ENCODE measurements around the gene CTBP2. TPM values are rescaled to one million over a fixed set of nuclear protein-coding genes. Genes with fewer than 3 reads are reported as not detected.

CTBP2 gene
- total RNA-seq, 1 donor from 2014 or later = 58.2 TPM

DNA sequence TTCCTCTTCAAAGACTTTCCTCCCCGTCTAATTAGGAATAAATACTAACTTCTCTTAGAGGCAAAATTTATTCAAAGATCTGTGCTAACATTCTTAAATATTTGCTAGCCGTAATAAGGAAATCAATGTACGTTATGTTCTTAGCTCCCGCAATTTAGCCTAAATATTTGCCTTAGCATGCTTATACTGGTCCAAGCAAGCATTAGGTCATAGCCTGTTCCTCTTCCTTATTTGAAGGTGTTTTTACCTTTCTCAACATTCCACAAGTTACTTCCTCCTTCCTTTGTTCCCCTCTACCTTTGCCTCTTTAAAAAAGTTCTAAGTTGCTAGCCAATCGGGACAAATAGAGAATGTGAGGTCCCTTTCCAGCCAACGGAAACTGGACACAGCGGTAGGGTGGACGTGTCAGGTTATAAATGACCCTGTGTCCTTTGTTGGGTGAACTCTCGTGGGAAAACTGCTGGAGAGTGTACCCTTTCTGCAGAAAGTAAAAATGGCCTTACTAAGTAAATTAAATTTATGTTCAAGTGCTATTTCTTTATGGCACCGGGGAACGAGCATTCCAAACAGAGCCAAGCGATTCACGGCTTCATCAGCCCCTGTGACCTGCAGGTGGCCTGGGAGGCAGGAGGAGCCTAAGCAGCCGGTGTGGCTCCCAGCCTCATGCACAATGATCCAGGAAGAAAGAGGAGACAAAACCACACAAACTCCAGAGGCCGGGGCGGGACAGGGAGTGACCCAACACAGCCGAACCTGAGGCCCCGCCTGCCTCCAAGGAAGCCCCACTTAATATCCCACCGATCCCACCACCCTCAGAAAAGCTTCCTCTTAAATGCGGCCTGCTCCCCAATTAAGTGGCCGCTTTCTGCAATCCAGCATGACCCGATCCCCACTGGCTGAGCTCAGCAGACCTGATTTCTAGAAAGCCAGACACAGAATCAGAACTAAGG lies 151.4 kb downstream of the CTBP2 start:
- DNase-seq = no peak

- DNase-seq = no peak
Observed at GRCh38 chr10:125007436-125007835, 152.9 kb downstream of the CTBP2 start.

GRCh38 chr10:125006921-125007426 lies 153.4 kb downstream of the CTBP2 start:
- peak; percentile 81 for DNase-seq

GRCh38 chr10:125006188-125006680 lies 154.1 kb downstream of the CTBP2 start:
- DNase-seq = no peak

GRCh38 chr10:125005312-125006187 lies 154.8 kb downstream of the CTBP2 start:
- DNase-seq = no peak

DNA sequence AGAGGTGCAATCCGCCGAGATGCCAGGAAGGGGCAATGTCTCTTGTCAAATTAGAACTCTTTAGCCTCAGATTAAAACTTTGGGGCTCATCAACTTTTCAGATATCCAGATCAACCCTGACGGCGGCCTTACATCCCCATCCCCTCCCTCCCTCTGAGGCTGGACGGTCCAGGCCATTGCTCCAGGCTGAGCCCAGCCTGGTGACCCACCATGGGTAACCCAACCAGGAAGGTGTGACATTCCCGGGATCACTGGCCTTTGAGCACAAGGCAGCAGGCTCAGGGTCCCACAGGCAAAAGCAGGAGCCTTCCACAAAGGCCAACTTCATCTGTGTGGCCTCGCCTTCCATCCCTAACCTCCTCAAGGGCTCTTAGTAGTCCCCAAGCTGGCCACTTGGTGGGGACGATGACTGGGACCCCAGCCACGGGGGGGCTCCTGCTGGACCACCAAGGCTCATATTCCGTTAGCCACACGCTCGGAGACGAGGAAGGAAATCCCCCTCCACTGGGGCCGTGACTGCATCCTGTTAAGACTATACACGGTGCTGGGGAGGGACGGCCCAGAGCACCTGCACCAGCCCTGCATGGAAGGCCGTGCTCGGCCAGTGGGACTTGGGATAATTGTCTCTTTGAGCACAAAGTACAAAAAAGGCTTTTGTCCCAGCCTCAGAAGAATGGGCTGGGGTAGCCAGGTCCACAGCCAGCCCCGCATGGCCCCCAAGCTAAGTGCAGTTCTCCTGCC lies 155.6 kb downstream of the CTBP2 start:
- DNase-seq = no peak

DNA sequence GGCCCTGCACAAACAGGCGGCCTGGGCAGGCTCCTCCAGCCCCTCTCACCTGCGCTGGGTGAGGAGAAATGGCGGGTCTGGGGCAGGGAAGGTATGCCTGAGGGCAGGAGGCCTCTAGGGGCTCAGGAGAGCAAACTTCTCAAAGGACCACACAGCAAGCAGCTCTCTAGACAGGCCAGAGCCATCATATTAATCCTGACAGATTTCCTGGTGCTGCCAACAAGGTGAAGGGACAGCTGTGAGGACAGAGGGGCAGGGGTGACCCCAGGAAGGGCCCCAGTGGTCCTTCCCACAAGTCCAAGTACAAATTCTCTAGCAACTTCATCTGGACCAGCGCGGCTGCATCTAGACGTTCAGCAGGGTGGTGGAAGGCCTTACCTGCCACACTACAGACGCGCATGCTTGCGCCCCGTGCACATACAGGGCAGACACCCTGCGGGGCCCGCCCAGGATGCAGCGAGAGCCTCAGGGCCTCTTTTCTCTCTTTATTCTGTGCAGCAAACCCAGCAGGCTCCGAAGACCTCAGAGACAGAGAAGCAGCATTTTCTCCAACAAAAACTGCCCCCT lies 156.4 kb downstream of the CTBP2 start:
- DNase-seq = no peak

DNA sequence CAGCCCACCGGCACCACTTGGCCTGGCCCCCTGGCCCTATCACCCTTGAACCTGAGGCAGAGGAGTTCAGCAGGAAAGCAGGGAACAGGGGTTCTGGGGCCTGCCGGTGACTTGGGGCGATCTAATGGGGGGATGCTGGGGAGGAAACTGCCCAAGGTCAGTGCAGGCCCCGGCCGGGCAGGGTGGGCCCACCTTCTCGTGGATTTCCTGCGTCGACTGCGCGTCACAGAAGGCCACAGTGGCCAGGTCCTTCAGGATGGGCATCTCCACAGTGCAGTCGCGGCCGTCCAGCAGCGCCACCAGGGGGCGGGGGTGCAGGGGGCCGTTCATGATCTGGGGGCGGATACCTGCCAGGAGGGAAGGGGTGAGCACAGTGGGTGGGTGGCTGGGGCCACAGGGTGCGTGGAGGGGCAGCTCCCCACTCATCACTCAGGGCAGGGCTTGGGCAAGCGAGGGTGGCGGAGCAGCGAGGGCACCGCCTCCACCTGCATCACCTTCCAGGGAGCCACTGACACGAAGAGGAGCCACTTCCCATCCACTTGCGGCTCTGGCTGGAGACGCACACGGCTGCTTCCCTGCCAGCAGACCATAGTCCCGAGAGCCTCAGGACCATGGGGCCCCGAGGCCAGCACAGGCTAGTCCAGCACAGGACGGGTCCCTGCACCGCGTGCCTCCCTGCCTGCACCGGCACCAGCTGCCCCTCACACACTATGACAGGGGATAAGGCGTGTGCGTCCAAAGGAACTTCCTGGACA lies 157.0 kb downstream of the CTBP2 start:
- no peak for DNase-seq

GRCh38 chr10:125002423-125003145 lies 157.8 kb downstream of the CTBP2 start:
- DNase-seq = no peak

DNA sequence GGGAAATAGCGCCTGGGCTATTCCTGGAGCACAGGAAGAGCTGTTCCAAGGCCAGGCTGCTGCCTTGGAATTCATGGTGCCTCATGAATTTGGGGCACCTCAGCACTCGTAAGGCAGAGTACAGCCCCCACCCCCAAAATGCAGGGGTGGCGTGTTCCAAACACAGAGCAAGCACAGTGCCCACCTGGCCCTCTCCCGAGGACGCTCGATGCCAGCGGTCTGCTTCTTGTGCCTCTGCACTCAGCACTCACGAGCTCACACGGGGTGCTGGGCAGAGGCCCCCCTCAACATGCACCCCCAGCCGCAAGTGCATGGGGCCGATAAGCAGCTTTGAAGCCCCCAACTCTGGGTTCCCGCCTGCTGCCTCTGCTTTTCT lies 158.3 kb downstream of the CTBP2 start:
- DNase-seq = no peak

GRCh38 chr10:125001313-125002046 lies 158.9 kb downstream of the CTBP2 start:
- DNase-seq = peak; percentile 40

DNA sequence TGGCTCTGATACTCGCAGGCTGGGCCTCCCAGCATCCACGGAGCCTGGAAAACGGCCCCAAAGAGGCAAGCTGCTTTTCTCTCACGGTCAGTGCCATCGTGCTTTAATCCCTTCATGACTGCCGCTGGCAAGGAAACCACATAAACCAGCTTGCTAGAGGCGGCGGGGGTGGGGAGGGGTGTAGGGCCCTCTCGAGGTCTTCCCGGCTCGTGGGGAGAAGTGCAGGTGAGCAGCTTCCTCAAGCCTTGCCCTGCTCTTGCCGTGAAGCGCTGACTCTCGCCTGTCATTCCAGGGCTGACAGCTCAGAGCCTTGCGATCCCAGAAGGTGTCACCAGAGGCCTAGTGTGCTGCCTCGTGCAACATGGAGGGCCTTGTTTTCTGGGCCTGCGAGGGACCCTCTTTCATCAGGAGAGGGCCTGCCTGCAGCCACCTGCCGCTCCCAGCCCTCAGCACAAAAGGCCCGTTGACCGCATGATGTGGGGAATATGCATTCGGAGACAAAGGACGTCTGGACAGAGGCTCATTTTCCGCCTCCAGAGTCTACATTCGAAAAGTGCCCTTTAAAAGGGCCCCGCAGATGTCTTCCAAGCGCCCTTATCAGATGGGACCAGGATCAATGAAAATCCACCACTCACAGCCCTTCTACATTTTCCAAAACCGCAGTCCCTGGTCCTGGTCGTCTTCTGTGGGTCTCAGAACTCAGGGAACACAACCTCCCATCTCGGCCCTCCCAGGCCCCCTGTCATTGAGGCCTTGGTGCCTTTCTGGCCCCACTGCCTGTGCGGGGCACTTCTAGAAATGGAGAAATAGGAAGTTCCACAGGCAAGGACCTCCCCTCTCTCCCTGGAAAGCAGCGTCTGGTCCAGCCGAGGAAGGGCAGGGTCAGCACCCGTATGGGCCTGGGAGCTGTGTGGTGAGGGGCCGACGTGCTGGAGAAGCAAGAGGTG lies 159.7 kb downstream of the CTBP2 start:
- DNase-seq = no peak

- DNase-seq = peak; percentile 67
Observed at GRCh38 chr10:124999433-125000365, 160.7 kb downstream of the CTBP2 start.

DNA sequence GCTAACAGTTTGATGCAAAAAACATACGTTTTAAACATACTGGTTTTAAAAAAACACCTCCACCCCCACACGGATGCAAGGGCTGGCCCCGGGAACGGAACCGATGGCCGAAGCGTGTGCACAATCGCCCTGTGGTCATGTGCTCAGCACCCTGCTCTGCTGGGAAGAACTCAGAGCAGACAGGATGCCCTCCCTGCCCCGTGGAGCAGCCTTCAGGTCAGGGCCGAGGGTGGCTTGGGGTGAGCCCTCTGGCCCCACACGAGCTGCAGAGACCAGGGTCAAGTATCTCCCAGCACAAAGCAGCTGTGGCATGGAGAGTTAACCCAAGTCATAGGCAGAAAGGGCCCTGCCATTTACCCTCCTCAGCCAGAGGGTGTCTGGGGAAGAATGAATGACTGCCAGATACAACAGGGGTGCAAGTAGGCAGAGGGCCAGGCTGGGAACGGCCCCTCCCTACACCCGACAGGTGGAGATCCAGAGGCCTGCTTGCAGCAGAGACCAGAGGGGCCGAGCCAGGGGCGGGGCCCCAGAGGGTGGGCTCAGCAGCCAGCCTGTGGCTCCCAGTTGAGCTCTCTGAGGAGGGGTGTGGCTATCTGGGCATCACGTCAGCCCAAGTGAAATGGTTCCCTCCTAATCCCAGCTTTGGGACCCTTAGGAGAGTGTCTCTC lies 161.6 kb downstream of the CTBP2 start:
- peak; percentile 59 for DNase-seq

- no peak for DNase-seq
Observed at GRCh38 chr10:124997771-124998623, 162.4 kb downstream of the CTBP2 start.

Measured in tongue (tissue), 2 donors.